ENCODE data around the gene NFKBIA.
"Not testable (repeated sequence)": the region's sequence is repeated elsewhere in the genome, so short reads cannot be mapped to it uniquely, and the experiment has no call there.

Gene NFKBIA

DNA sequence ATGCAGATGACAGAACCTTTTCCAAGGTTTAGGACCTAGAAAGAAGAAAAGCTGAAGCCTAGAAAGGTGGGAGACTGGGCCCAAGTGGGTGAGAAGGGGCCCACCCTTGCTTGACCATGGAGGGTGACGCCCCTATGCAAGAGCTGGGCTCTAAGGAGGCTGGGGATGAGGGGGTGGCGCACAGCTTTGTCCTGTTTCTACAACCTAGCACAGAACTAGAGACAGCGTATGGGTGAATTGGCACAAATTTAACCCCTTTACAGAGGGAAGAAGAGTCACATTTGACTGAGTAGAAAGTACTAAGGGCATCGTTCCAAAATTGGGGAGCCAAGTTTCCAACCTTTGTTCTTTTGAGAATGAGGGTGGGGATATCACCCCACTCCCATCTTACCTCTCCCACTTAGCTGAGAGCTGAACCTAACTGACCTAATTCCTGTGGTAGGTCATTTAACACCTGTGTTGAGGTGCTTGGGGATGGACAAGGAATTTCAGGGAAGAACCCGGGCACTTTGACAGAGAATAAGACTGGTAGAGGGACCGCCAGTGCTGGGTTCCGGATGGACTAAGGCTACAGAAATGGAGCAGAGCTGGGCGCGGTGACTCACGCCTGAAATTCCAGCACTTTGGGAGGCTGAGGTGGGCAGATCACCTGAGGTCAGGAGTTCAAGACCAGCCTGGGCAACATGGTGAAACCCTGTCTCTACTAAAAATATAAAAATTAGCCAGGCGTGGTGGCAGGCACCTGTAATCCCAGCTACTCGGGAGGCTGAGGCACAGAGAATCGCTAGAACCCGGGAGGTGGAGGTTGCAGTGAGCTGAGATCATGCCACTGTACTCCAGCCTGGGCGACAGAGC, 5.2 kb downstream of the NFKBIA start:
- Histone ChIP-seq H3K36me3 (peaks cover 51% of the 10 kb centered on the region), H3K4me3 (ENCODE audit: low read depth in 1 of 2, low read length in 1 of 2) (no peak overlapping the region), H3K9me3 (no peaks in the 10 kb centered on the region), H3K4me1 (ENCODE audit: control insufficient read depth in 1 of 2, insufficient read depth in 1 of 2, low read depth in 1 of 2, low read length in 1 of 2) (peaks cover 65 to 70% of the 10 kb centered on the region in 2 experiments), H3K27ac (peak overlapping the region; percentile 70), H3K27me3 (no peaks in the 10 kb centered on the region)
- no peak for TF ChIP-seq CTCF (IDR thresholded peaks at IDR 0.05)

- Histone ChIP-seq H3K4me1 (ENCODE audit: control insufficient read depth in 1 of 2, insufficient read depth in 1 of 2, low read depth in 1 of 2, low read length in 1 of 2) (peaks cover 59 to 66% of the 10 kb centered on the region in 2 experiments), H3K27ac (peak overlapping the region; percentile 70), H3K4me3 (ENCODE audit: low read depth in 1 of 2, low read length in 1 of 2) (no peak overlapping the region), H3K36me3 (peaks cover 43% of the 10 kb centered on the region), H3K9me3 (no peaks in the 10 kb centered on the region), H3K27me3 (no peaks in the 10 kb centered on the region)
- TF ChIP-seq CTCF (IDR thresholded peaks at IDR 0.05): no peak
Measured at GRCh38 chr14:35398071-35398584, 6.4 kb downstream of the NFKBIA start.

- H3K27ac ChIP-seq; H3K27me3 ChIP-seq; H3K4me3 ChIP-seq (ENCODE audit: low read depth in 1 of 2, low read length in 1 of 2); H3K9me3 ChIP-seq: not testable (repeated sequence)
- peaks cover 28% of the 10 kb centered on the region for H3K36me3 ChIP-seq
- peaks cover 44 to 51% of the 10 kb centered on the region in 2 experiments for H3K4me1 ChIP-seq (ENCODE audit: control insufficient read depth in 1 of 2, insufficient read depth in 1 of 2, low read depth in 1 of 2, low read length in 1 of 2)
Measured at GRCh38 chr14:35396610-35397009, 7.9 kb downstream of the NFKBIA start.

DNA sequence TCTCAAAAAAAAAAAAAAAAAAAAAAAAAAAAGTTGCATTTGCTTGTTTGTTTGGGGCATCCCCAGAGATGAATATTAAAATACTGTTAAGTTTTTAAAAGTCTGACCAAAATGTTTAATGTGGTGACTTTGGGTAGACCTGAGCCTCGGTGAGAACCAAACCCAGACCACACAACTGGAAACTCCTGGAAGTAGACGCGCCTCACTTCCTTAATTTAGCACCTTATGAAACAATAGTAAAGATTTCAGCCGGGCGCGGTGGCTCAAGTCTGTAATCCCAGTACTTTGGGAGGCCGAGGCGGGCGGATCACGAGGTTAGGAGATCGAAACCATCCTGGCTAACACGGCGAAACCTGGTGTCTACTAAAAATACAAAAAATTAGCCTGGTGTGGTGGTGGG, 9.3 kb downstream of the NFKBIA start:
- no peak for TF ChIP-seq CTCF (IDR thresholded peaks at IDR 0.05)
- H3K9me3 ChIP-seq: no peaks in the 10 kb centered on the region
- H3K27me3 ChIP-seq: no peaks in the 10 kb centered on the region
- H3K4me3 ChIP-seq (ENCODE audit: low read depth in 1 of 2, low read length in 1 of 2): no peak overlapping the region
- peaks cover 14% of the 10 kb centered on the region for H3K36me3 ChIP-seq
- peaks cover 30 to 38% of the 10 kb centered on the region in 2 experiments for H3K4me1 ChIP-seq (ENCODE audit: control insufficient read depth in 1 of 2, insufficient read depth in 1 of 2, low read depth in 1 of 2, low read length in 1 of 2)
- H3K27ac ChIP-seq: no peak overlapping the region

- Histone ChIP-seq H3K4me3 (ENCODE audit: low read depth in 1 of 2, low read length in 1 of 2) (no peak overlapping the region), H3K4me1 (ENCODE audit: control insufficient read depth in 1 of 2, insufficient read depth in 1 of 2, low read depth in 1 of 2, low read length in 1 of 2) (peaks cover 25 to 31% of the 10 kb centered on the region in 2 experiments), H3K9me3 (no peaks in the 10 kb centered on the region), H3K36me3 (peaks cover 8% of the 10 kb centered on the region), H3K27me3 (no peaks in the 10 kb centered on the region), H3K27ac (no peak overlapping the region)
- no peak for TF ChIP-seq CTCF (IDR thresholded peaks at IDR 0.05)
Measured at GRCh38 chr14:35394326-35395013, 10.1 kb downstream of the NFKBIA start.

- Histone ChIP-seq H3K9me3 (no peaks in the 10 kb centered on the region), H3K27ac (no peak overlapping the region), H3K4me1 (ENCODE audit: control insufficient read depth in 1 of 2, insufficient read depth in 1 of 2, low read depth in 1 of 2, low read length in 1 of 2) (peaks cover 21 to 24% of the 10 kb centered on the region in 2 experiments), H3K36me3 (peaks cover 2% of the 10 kb centered on the region), H3K27me3 (no peaks in the 10 kb centered on the region), H3K4me3 (ENCODE audit: low read depth in 1 of 2, low read length in 1 of 2) (no peak overlapping the region)
- no peak for TF ChIP-seq CTCF (IDR thresholded peaks at IDR 0.05)
Measured at GRCh38 chr14:35393826-35394225, 10.7 kb downstream of the NFKBIA start.

Measured in neutrophil (primary cell).